H1 (cell line): ENCODE data around the gene SKIDA1. TPM values are rescaled to one million over a fixed set of nuclear protein-coding genes. Genes with fewer than 3 reads are reported as not detected.

ENCODE experiments used
- CHD1 ChIP-seq: IDR thresholded peaks from 2 replicates; pipeline ENCODE4 v1.6.1; 2012; ENCODE audit warnings: low read depth, low read length, improper control_type of control experiment
- POLR2AphosphoS5 ChIP-seq: IDR thresholded peaks from 2 replicates; pipeline ENCODE4 v1.6.1; 2011; ENCODE audit warnings: low read depth, low read length
- SP1 ChIP-seq: IDR thresholded peaks from 2 replicates; pipeline ENCODE4 v1.6.1; 2011; ENCODE audit warnings: low read depth, low read length
- polyA plus RNA-seq, 7 experiments: library from polyadenylated mRNA; depleted of rRNA in 3 of 7; stranded (reverse) in 5 of 7; unstranded in 2 of 7; fragments of >200 nt in 5 of 7; fragments of 200-250 nt in 2 of 7; gene quantifications; 1 replicate in 5 of 7; 2 replicates in 1 of 7; 4 replicates in 1 of 7; pipeline versions ENCODE4 v1.2.1 to v1.2.3, GENCODE V29; 2011 to 2013; ENCODE audit warnings: missing spikeins in 2 of 7, mixed read lengths in 2 of 7
- total RNA-seq: library from RNA; stranded (reverse); fragmentation: NEBNext Ultra II Directional; extraction: Animal tissue kit (Norgen Biotek cat#: 25700); gene quantifications from 2 replicates; pipeline ENCODE4 v1.2.1, GENCODE V29; 2021
- TF ChIP-seq, protein P1 (sequence below): IDR thresholded peaks from 2 replicates; pipeline ENCODE4 v1.6.1; 2012; ENCODE audit warnings: low read length, inconsistent platforms

The SKIDA1 gene
- total and polyA plus RNA-seq, 2 of the 8 experiments (the other 6 are each of a cell fraction or from before 2014, with no cell fraction given), result 1.5 to 8.0 TPM

- TF ChIP-seq CHD1 (no peak), POLR2AphosphoS5 (no peak), SP1 (no peak)
- TF ChIP-seq, protein P1, sequence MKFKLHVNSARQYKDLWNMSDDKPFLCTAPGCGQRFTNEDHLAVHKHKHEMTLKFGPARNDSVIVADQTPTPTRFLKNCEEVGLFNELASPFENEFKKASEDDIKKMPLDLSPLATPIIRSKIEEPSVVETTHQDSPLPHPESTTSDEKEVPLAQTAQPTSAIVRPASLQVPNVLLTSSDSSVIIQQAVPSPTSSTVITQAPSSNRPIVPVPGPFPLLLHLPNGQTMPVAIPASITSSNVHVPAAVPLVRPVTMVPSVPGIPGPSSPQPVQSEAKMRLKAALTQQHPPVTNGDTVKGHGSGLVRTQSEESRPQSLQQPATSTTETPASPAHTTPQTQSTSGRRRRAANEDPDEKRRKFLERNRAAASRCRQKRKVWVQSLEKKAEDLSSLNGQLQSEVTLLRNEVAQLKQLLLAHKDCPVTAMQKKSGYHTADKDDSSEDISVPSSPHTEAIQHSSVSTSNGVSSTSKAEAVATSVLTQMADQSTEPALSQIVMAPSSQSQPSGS, result no peak
Observed at GRCh38 chr10:21572578-21572977, 47.1 kb upstream of the SKIDA1 start (continued).
